ENCODE results near the gene HNRNPM.
"Not testable (repeated sequence)": the region's sequence is repeated elsewhere in the genome, so short reads cannot be mapped to it uniquely, and the experiment has no call there.

Gene HNRNPM

GRCh38 chr19:8426283-8426682, 18.5 kb upstream of the HNRNPM start:
- no peak for DNase-seq

- DNase-seq: no peak
Observed at GRCh38 chr19:8429044-8429443, 15.7 kb upstream of the HNRNPM start.

- no peak for DNase-seq
Observed at GRCh38 chr19:8429826-8430225, 14.9 kb upstream of the HNRNPM start.

- DNase-seq: no peak
Observed at GRCh38 chr19:8430650-8431049, 14.1 kb upstream of the HNRNPM start.

GRCh38 chr19:8438236-8438635, 6.5 kb upstream of the HNRNPM start:
- no peak for DNase-seq

GRCh38 chr19:8441725-8442544, 2.8 kb upstream of the HNRNPM start:
- DNase-seq: no peak

GRCh38 chr19:8444140-8444676, 567 bp upstream of the HNRNPM start:
- not testable (repeated sequence) for DNase-seq

- DNase-seq: peak; percentile 21
Observed at GRCh38 chr19:8445488-8446001, 770 bp downstream of the HNRNPM start.

GRCh38 chr19:8446061-8446709, 1.4 kb downstream of the HNRNPM start:
- no peak for DNase-seq

GRCh38 chr19:8449830-8450229, 5.1 kb downstream of the HNRNPM start:
- DNase-seq: no peak

GRCh38 chr19:8451377-8451776, 6.6 kb downstream of the HNRNPM start:
- no peak for DNase-seq

GRCh38 chr19:8451885-8452284, 7.1 kb downstream of the HNRNPM start:
- no peak for DNase-seq

- no peak for DNase-seq
Observed at GRCh38 chr19:8452446-8453123, 7.8 kb downstream of the HNRNPM start.

- DNase-seq: no peak
Observed at GRCh38 chr19:8453616-8454015, 8.8 kb downstream of the HNRNPM start.

GRCh38 chr19:8454218-8454617, 9.4 kb downstream of the HNRNPM start:
- no peak for DNase-seq

GRCh38 chr19:8455018-8455417, 10.2 kb downstream of the HNRNPM start:
- no peak for DNase-seq

- DNase-seq: no peak
Observed at GRCh38 chr19:8456064-8456463, 11.3 kb downstream of the HNRNPM start.

- DNase-seq: no peak
Observed at GRCh38 chr19:8457209-8457608, 12.4 kb downstream of the HNRNPM start.

- no peak for DNase-seq
Observed at GRCh38 chr19:8457827-8458226, 13.1 kb downstream of the HNRNPM start.

GRCh38 chr19:8458380-8458779, 13.6 kb downstream of the HNRNPM start:
- no peak for DNase-seq

GRCh38 chr19:8459095-8459494, 14.3 kb downstream of the HNRNPM start:
- DNase-seq: no peak

GRCh38 chr19:8459520-8460270, 14.9 kb downstream of the HNRNPM start:
- no peak for DNase-seq
